PC-3 (cell line): ENCODE data around the gene TBC1D5. TPM values are rescaled to one million over a fixed set of nuclear protein-coding genes. Genes with fewer than 3 reads are reported as not detected.
"Not testable (repeated sequence)": the region's sequence is repeated elsewhere in the genome, so short reads cannot be mapped to it uniquely, and the experiment has no call there.

Experiments
- ATAC-seq: fragments of 200-7000 bp; cut with Tn5 transposase; 2 replicates; pipeline ENCODE4 v1.9.1; 2020; ENCODE audit warnings: mild to moderate bottlenecking, moderate library complexity
- BruUV-seq: library from RNA; stranded (reverse); fragments of 400-500 nt; replicated peaks from 2 replicates; lab custom pipeline; 2021; lab: Mats Ljungman, UMichigan
- CTCF ChIA-PET: fragments of 300-600 bp; sonication (Branson Sonifier 250); formaldehyde crosslinking; loops from one replicate; lab custom pipeline; 2022; ENCODE audit warnings: antibody characterized with exemption; lab: Charles Lee
- POLR2A ChIA-PET: fragments of 300-600 bp; sonication (Branson Sonifier 250); formaldehyde crosslinking; loops from one replicate; lab custom pipeline; 2022; ENCODE audit warnings: antibody characterized with exemption; ENCODE audit not compliant: unreplicated experiment; lab: Charles Lee
- DNase-seq: peaks from one replicate; pipeline ENCODE4 v3.0.0-alpha.2; 2015
- H2AFZ ChIP-seq: fragments of 300-600 bp; sonication (generic); 2 replicates; pipeline ENCODE4 v1.6.0; 2016; ENCODE audit warnings: antibody characterized with exemption, low read length
- H3F3A ChIP-seq: fragments of 300-600 bp; sonication (generic); one replicate; pipeline ENCODE4 v1.6.0; 2017; ENCODE audit warnings: antibody characterized with exemption, low read length, control low read depth, mild to moderate bottlenecking; ENCODE audit not compliant: unreplicated experiment
- H3K27ac ChIP-seq: fragments of 300-600 bp; sonication (generic); 2 replicates; pipeline ENCODE4 v1.5.1; 2016; ENCODE audit warnings: mild to moderate bottlenecking, low read length
- H3K27me3 ChIP-seq: fragments of 300-600 bp; sonication (generic); 2 replicates; pipeline ENCODE4 v1.6.1; 2016; ENCODE audit warnings: low read length, mixed read lengths
- H3K36me3 ChIP-seq: fragments of 300-600 bp; sonication (generic); 2 replicates; pipeline ENCODE4 v1.6.1; 2016; ENCODE audit warnings: low read depth, mixed run types, low read length, mixed read lengths
- H3K4me1 ChIP-seq: fragments of 300-600 bp; sonication (generic); 2 replicates; pipeline ENCODE4 v1.5.1; 2016; ENCODE audit warnings: low read length; ENCODE audit not compliant: insufficient read depth
- H3K4me2 ChIP-seq: fragments of 300-600 bp; sonication (generic); 2 replicates; pipeline ENCODE4 v1.6.0; 2016; ENCODE audit warnings: low read length
- H3K4me3 ChIP-seq: fragments of 300-600 bp; sonication (generic); 2 replicates; pipeline ENCODE4 v1.5.1; 2016; ENCODE audit warnings: mild to moderate bottlenecking, low read length, mixed read lengths
- H3K79me2 ChIP-seq: fragments of 300-600 bp; sonication (generic); 2 replicates; pipeline ENCODE4 v1.6.1; 2017; ENCODE audit warnings: low read length, mixed read lengths
- H3K9ac ChIP-seq: fragments of 300-600 bp; sonication (generic); 2 replicates; pipeline ENCODE4 v1.6.0; 2016; ENCODE audit warnings: mild to moderate bottlenecking, low read length
- H3K9me2 ChIP-seq: fragments of 300-600 bp; sonication (generic); replicated peaks from 2 replicates; pipeline ENCODE4 v1.6.1; 2016; ENCODE audit warnings: mixed run types, low read length, mixed read lengths
- H3K9me3 ChIP-seq: fragments of 300-600 bp; sonication (generic); 2 replicates; pipeline ENCODE4 v1.6.1; 2016; ENCODE audit warnings: low read length, mixed read lengths
- H4K20me1 ChIP-seq: fragments of 300-600 bp; sonication (generic); 2 replicates; pipeline ENCODE4 v1.6.1; 2016; ENCODE audit warnings: low read length, mixed read lengths
- EZH2 ChIP-seq: fragments of 300-600 bp; sonication (generic); IDR thresholded peaks from one replicate; pipeline ENCODE4 v1.6.1; 2017; ENCODE audit warnings: antibody characterized with exemption, mild to moderate bottlenecking, low read length; ENCODE audit not compliant: unreplicated experiment
- EZH2phosphoT487 ChIP-seq: fragments of 300-600 bp; sonication (generic); IDR thresholded peaks from 2 replicates; pipeline ENCODE4 v1.6.1; 2018; ENCODE audit warnings: mild to moderate bottlenecking, antibody characterized with exemption, low read length, borderline replicate concordance
- intact Hi-C: fragments of 100-400 bp; cut with micrococcal nuclease; formaldehyde crosslinking; loops from 2 replicates; pipeline ENCODE4 v1.9.0; 2023
- total RNA-seq: library from RNA; depleted of rRNA; stranded (reverse); fragments of >200 nt; gene quantifications from 2 replicates; pipeline ENCODE4 v1.2.3, GENCODE V29; 2014
- TF ChIP-seq, protein P1 (sequence below): fragments of 300-600 bp; sonication (generic); conservative IDR thresholded peaks from 2 replicates; pipeline ENCODE4 v1.5.1; 2017; ENCODE audit warnings: antibody characterized with exemption, low read depth, mild to moderate bottlenecking, low read length

The TBC1D5 gene
- total RNA-seq, 1 experiment from 2014 or later, result 54.5 TPM

DNA sequence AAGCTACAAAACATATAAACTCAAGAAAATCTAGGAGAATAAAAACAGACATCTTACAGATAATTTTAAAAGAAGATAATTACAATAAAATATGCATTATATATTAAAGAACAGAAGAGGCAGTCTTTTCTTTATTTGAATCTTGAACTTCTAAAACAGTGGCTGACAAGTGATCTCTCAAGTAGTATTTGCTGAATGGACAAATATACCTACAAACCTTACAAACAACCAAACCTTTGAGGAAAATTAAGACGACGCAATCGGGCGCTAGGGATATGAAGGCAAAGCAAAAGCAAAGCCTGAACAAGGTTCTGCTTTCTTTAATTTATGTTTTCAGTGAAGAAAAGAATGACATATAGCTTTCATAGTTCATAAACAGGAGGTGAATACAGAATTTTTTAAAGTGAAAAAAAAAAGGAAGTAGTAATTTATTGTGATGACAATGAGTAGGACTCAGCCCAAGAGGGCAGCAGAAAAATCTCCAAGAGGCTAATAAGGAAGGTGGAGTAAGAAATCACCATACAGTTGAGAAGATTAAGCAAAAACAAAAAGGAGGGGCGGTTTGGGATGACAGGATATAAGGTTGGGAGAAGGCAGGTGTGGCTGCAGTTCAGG lies 347.8 kb downstream of the TBC1D5 start:
- H3K36me3 ChIP-seq, result no peaks in the 10 kb centered on the region
- no peaks in the 10 kb centered on the region for H3K79me2 ChIP-seq
- no peaks in the 10 kb centered on the region for H3K27me3 ChIP-seq
- no peak for TF ChIP-seq EZH2
- TF ChIP-seq, protein P1, sequence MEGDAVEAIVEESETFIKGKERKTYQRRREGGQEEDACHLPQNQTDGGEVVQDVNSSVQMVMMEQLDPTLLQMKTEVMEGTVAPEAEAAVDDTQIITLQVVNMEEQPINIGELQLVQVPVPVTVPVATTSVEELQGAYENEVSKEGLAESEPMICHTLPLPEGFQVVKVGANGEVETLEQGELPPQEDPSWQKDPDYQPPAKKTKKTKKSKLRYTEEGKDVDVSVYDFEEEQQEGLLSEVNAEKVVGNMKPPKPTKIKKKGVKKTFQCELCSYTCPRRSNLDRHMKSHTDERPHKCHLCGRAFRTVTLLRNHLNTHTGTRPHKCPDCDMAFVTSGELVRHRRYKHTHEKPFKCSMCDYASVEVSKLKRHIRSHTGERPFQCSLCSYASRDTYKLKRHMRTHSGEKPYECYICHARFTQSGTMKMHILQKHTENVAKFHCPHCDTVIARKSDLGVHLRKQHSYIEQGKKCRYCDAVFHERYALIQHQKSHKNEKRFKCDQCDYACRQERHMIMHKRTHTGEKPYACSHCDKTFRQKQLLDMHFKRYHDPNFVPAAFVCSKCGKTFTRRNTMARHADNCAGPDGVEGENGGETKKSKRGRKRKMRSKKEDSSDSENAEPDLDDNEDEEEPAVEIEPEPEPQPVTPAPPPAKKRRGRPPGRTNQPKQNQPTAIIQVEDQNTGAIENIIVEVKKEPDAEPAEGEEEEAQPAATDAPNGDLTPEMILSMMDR, result no peak
- TF ChIP-seq EZH2phosphoT487, result no peak
- H3K9me3 ChIP-seq, result no peaks in the 10 kb centered on the region
- H4K20me1 ChIP-seq, result no peaks in the 10 kb centered on the region
- peak; percentile 38 for ATAC-seq
- no peaks in the 10 kb centered on the region for H3K4me1 ChIP-seq
- no peak overlapping the region for H3K27ac ChIP-seq
- no peak overlapping the region for H2AFZ ChIP-seq
- no TSS peak for BruUV-seq
- H3K4me3 ChIP-seq, result no peak overlapping the region
- no peaks in the 10 kb centered on the region for H3K9me2 ChIP-seq
- CTCF ChIA-PET, result interaction anchor here (0.6 kb wide), 1 partner anchor 472 kb away, joined by 3 read pairs; no protein-coding TSS in a partner anchor
- H3F3A ChIP-seq, result no peaks in the 10 kb centered on the region
- DNase-seq, result no peak
- H3K9ac ChIP-seq, result no peak overlapping the region
- intact Hi-C loops, result no loop called here
- no peak overlapping the region for H3K4me2 ChIP-seq
- POLR2A ChIA-PET, result no interaction called here

DNA sequence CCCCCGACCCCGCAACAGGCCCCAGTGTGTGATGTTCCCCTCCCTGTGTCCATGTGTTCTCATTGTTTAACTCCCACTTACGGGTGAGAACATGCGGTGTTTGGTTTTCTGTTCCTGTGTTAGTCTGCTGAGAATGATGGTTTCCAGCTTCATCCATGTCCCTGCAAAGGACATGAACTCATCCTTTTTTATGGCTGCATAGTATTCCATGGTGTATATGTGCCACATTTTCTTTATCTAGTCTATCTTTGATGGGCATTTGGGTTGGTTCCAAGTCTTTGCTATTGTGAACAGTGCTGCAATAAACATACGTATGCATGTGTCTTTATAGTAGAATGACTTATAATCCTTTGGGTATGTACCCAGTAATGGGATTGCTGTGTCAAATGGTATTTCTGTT lies 349.9 kb downstream of the TBC1D5 start:
- H2AFZ ChIP-seq, H3K9ac ChIP-seq, BruUV-seq, H3K9me3 ChIP-seq, H4K20me1 ChIP-seq, H3K4me3 ChIP-seq, CTCF ChIA-PET, H3K4me1 ChIP-seq, H3K36me3 ChIP-seq, H3K27ac ChIP-seq, H3F3A ChIP-seq, H3K4me2 ChIP-seq, DNase-seq, H3K9me2 ChIP-seq, POLR2A ChIA-PET, ATAC-seq, H3K79me2 ChIP-seq, intact Hi-C loops, H3K27me3 ChIP-seq: not testable (repeated sequence)

DNA sequence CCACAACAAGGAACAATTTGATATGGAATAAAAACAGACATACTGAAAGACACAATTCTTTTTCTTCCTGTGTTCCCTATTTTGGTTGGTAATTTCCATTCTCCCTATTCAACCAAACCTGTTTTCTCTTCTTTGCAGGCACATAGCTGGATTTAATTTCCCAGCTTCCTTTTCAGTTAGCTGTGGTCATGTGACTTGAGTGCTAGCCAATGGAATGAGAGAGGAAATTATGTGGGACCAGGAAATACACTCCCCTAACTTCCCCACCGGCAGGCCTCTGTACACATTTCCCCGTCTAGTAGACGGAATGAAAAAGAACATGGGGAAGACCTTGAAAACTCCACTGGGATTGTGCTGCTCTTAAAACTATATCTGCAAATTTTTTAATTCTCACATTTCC lies 351.6 kb downstream of the TBC1D5 start:
- intact Hi-C loops, result no loop called here
- ATAC-seq, result no peak
- ChIA-PET CTCF (no interaction called here), POLR2A (no interaction called here)
- Histone ChIP-seq H3K4me3 (no peak overlapping the region), H3K79me2 (no peaks in the 10 kb centered on the region), H3K9ac (no peak overlapping the region), H2AFZ (no peak overlapping the region), H3K9me3 (no peaks in the 10 kb centered on the region), H3K9me2 (no peaks in the 10 kb centered on the region), H3K36me3 (no peaks in the 10 kb centered on the region), H3K27me3 (no peaks in the 10 kb centered on the region), H3F3A (no peaks in the 10 kb centered on the region), H3K27ac (no peak overlapping the region), H4K20me1 (no peaks in the 10 kb centered on the region), H3K4me2 (no peak overlapping the region), H3K4me1 (no peaks in the 10 kb centered on the region)
- no peak for DNase-seq
- BruUV-seq, result no TSS peak
- no peak for TF ChIP-seq EZH2phosphoT487
- TF ChIP-seq, protein P1, result no peak
- TF ChIP-seq EZH2, result no peak
